Ovary (tissue), 3 donors: ENCODE measurements around the gene KCNIP3.

ENCODE experiments used
- CTCF ChIP-seq, 3 donors: fragments of 450-650 bp in 2 of 3; fragments of 200-600 bp in 1 of 3; IDR thresholded peaks; one replicate each; pipeline versions ENCODE4 v1.5.1 to v1.8.0; 2016 to 2022; ENCODE audit warnings: antibody characterized with exemption in 3 of 3, mild to moderate bottlenecking in 1 of 3
- EP300 ChIP-seq: sonication (generic); formaldehyde crosslinking; IDR thresholded peaks from one replicate; pipeline ENCODE4 v1.6.1; 2017; ENCODE audit warnings: antibody characterized with exemption
- POLR2A ChIP-seq: fragments of 450-650 bp; IDR thresholded peaks from one replicate; pipeline ENCODE4 v1.6.1; 2017; ENCODE audit warnings: antibody characterized with exemption, mild to moderate bottlenecking, moderate library complexity
- donor health status: DM: no; HTN: no; CAD: no.

GRCh38 chr2:95272781-95273180 is 24.4 kb upstream of the KCNIP3 start:
- TF ChIP-seq EP300: no peak
- TF ChIP-seq CTCF (IDR thresholded peaks at IDR 0.05): no peak
- TF ChIP-seq POLR2A: no peak
